C4-2B (cell line): ENCODE results near the gene BUD23.

Experiments used
- ZFX ChIP-seq: fragments of 450-650 bp; IDR thresholded peaks from 2 replicates; pipeline ENCODE4 v1.6.1; 2017
- TF ChIP-seq, protein P1 (sequence below): fragments of 450-650 bp; conservative IDR thresholded peaks from 2 replicates; pipeline ENCODE4 v1.5.1; 2017; ENCODE audit warnings: mild to moderate bottlenecking

DNA sequence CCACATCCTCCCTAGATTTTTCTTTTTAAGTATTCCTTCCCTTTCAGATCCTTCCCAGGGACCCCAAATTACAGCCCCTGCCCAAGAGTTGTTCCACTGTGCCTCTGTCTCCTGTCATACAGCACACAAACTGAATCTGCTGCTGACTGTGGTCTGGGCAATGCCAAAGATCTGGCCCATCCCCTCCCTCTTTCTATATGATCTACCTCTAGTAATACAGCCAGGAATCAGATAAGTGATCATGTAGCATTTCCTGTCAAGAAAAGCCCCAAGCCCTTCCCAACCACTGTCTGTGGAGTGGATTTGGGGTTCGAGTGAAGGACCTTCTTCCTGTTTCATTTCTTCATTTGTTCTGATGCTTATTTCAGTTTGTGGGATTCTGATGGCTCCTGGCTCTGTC, 29.4 kb downstream of the BUD23 start:
- TF ChIP-seq, protein P1, sequence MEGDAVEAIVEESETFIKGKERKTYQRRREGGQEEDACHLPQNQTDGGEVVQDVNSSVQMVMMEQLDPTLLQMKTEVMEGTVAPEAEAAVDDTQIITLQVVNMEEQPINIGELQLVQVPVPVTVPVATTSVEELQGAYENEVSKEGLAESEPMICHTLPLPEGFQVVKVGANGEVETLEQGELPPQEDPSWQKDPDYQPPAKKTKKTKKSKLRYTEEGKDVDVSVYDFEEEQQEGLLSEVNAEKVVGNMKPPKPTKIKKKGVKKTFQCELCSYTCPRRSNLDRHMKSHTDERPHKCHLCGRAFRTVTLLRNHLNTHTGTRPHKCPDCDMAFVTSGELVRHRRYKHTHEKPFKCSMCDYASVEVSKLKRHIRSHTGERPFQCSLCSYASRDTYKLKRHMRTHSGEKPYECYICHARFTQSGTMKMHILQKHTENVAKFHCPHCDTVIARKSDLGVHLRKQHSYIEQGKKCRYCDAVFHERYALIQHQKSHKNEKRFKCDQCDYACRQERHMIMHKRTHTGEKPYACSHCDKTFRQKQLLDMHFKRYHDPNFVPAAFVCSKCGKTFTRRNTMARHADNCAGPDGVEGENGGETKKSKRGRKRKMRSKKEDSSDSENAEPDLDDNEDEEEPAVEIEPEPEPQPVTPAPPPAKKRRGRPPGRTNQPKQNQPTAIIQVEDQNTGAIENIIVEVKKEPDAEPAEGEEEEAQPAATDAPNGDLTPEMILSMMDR: no peak
- no peak for TF ChIP-seq ZFX
